Parathyroid adenoma (tissue), 2 donors: ENCODE results near the gene YRDC.

Source experiments
- H2AFZ ChIP-seq: fragments of 300-600 bp; sonication (generic); one replicate; pipeline ENCODE4 v1.7.0; 2017; ENCODE audit warnings: antibody characterized with exemption, mild to moderate bottlenecking
- H3K27ac ChIP-seq: fragments of 300-600 bp; sonication (generic); one replicate; pipeline ENCODE4 v1.7.0; 2017
- H3K27me3 ChIP-seq: fragments of 300-600 bp; sonication (generic); one replicate; pipeline ENCODE4 v1.7.0; 2017; ENCODE audit warnings: low read length; ENCODE audit not compliant: control insufficient read depth, insufficient read depth
- H3K36me3 ChIP-seq: fragments of 300-600 bp; sonication (generic); one replicate; pipeline ENCODE4 v1.7.0; 2017; ENCODE audit warnings: low read length; ENCODE audit not compliant: control insufficient read depth, insufficient read depth
- H3K4me1 ChIP-seq: fragments of 300-600 bp; sonication (generic); one replicate; pipeline ENCODE4 v1.7.0; 2017; ENCODE audit warnings: control low read depth
- H3K4me2 ChIP-seq: fragments of 300-600 bp; sonication (generic); one replicate; pipeline ENCODE4 v1.7.0; 2017; ENCODE audit warnings: low read length
- H3K4me3 ChIP-seq: fragments of 300-600 bp; sonication (generic); one replicate; pipeline ENCODE4 v1.7.0; 2017; ENCODE audit warnings: low read depth, low read length
- H3K79me2 ChIP-seq: fragments of 300-600 bp; sonication (generic); one replicate; pipeline ENCODE4 v1.7.0; 2017; ENCODE audit warnings: control low read depth
- H3K9ac ChIP-seq: fragments of 300-600 bp; sonication (generic); one replicate; pipeline ENCODE4 v1.7.0; 2017; ENCODE audit warnings: mild to moderate bottlenecking
- H3K9me3 ChIP-seq: fragments of 300-600 bp; sonication (generic); one replicate; pipeline ENCODE4 v1.7.0; 2017; ENCODE audit warnings: low read length; ENCODE audit not compliant: control insufficient read depth
- TF ChIP-seq, protein P1 (sequence below): fragments of 300-600 bp; sonication (generic); IDR thresholded peaks from one replicate; pipeline ENCODE4 v1.7.0; 2017; ENCODE audit warnings: antibody characterized with exemption, mild to moderate bottlenecking
- donor health status: primary hyperparathyroidism.

Gene YRDC

DNA sequence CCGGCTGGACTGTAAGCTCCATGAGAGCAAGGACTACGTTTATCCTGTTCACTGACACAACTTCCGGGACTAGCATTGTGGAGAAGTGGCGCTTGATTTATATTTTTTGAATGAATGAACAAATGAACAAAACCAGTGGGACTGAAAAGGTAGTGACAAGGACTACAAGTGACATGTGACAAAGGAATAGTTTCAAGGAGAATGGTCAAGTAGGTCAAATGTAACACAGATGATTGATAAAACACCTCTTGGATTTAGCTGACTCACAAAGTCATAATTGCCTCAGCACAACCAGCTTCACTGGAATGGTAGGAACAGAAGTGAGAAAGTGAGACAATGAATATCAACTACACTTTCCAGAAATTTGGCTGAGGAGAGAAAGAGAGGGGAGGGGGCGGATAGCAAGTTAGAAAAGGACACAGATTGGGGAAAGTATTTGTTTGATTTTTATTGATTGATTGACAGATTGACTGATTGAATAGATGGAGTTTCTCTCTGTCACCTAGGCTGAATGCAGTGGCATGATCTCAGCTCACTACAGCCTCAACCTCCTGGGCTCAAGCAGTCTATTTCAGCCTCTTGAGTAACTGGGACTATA lies 37.1 kb upstream of the YRDC start:
- Histone ChIP-seq H3K9me3 (no peaks in the 10 kb centered on the region), H3K4me1 (no peaks in the 10 kb centered on the region), H2AFZ (no peak overlapping the region), H3K27ac (no peak overlapping the region), H3K27me3 (no peaks in the 10 kb centered on the region), H3K4me3 (no peak overlapping the region), H3K4me2 (peak overlapping the region; percentile 42), H3K79me2 (peaks cover 17% of the 10 kb centered on the region), H3K36me3 (no peaks in the 10 kb centered on the region), H3K9ac (no peak overlapping the region)
- TF ChIP-seq, protein P1, sequence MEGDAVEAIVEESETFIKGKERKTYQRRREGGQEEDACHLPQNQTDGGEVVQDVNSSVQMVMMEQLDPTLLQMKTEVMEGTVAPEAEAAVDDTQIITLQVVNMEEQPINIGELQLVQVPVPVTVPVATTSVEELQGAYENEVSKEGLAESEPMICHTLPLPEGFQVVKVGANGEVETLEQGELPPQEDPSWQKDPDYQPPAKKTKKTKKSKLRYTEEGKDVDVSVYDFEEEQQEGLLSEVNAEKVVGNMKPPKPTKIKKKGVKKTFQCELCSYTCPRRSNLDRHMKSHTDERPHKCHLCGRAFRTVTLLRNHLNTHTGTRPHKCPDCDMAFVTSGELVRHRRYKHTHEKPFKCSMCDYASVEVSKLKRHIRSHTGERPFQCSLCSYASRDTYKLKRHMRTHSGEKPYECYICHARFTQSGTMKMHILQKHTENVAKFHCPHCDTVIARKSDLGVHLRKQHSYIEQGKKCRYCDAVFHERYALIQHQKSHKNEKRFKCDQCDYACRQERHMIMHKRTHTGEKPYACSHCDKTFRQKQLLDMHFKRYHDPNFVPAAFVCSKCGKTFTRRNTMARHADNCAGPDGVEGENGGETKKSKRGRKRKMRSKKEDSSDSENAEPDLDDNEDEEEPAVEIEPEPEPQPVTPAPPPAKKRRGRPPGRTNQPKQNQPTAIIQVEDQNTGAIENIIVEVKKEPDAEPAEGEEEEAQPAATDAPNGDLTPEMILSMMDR = no peak

DNA sequence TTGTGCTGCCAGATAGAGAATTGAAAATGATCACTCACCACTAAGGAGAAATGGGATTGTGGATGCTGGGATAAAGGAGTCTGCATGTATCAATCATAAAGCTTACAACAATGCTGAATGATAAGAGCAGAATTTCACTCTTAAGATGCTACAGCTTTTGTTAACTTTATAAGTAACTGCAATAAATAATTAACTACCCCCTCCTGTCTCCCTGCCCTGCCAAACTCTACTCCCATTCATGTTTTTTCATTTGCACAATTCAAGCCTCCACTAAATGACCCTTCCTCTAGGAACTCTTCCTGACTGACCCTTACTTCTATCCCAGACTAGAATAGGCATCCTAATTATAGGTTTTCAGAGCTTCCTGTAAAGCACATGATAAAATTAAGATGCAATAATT lies 36.5 kb upstream of the YRDC start:
- TF ChIP-seq, protein P1 = no peak
- H3K4me1 ChIP-seq = no peaks in the 10 kb centered on the region
- no peak overlapping the region for H3K27ac ChIP-seq

DNA sequence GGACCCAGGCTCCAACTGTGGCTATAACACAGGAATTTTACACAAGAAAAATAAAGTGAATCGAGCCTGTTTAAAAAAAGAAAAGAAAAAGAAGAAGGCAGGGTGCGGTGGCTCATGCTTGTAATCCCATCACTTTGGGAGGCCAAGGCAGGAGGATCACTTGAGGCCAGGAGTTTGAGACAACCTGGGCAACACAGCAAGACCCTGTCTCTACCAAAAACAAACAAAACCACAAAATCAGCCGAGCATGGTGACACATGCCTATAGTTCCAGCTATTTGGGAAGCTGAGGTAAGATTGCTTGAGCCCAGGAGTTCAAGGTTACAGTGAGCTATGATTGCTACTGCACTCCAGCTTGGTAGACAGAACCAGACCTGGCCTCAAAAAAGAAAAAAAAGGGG lies 33.6 kb upstream of the YRDC start:
- no peak overlapping the region for H3K4me2 ChIP-seq
- no peaks in the 10 kb centered on the region for H3K9me3 ChIP-seq
- H3K9ac ChIP-seq = no peak overlapping the region
- H3K27ac ChIP-seq = no peak overlapping the region
- H3K4me1 ChIP-seq = no peaks in the 10 kb centered on the region
- no peaks in the 10 kb centered on the region for H3K27me3 ChIP-seq
- no peak overlapping the region for H3K4me3 ChIP-seq
- no peaks in the 10 kb centered on the region for H3K36me3 ChIP-seq
- H2AFZ ChIP-seq = no peak overlapping the region
- H3K79me2 ChIP-seq = peaks cover 2% of the 10 kb centered on the region
- TF ChIP-seq, protein P1 = no peak

More for the DNA sequence above, 36.5 kb upstream of the YRDC start:
- H3K27me3 ChIP-seq = no peaks in the 10 kb centered on the region
- no peaks in the 10 kb centered on the region for H3K36me3 ChIP-seq
- H3K79me2 ChIP-seq = peaks cover 16% of the 10 kb centered on the region
- H3K9ac ChIP-seq = no peak overlapping the region
- no peak overlapping the region for H2AFZ ChIP-seq
- H3K4me3 ChIP-seq = no peak overlapping the region
- H3K9me3 ChIP-seq = no peaks in the 10 kb centered on the region
- no peak overlapping the region for H3K4me2 ChIP-seq

DNA sequence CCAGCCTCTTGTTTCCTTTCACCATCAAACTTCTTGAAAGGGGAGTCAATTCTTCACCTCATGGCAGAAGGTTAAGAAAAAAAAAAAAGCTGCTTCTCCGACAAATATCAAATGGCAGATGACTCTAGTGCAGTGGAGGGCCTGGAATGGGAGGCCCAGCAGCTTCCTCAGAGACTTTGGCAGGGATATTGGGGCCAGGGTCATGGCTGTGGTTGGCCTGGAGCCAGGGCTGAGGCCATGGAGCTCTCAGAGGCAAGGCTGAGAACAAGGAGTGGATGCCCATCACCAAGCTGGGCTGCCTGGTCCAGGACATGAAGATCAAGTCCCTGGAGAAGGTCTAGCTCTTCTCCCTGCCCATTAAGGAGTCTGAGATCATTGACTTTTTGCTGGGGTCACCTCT lies 32.7 kb upstream of the YRDC start:
- peak overlapping the region; percentile 11 for H3K4me2 ChIP-seq
- H3K36me3 ChIP-seq = no peaks in the 10 kb centered on the region
- no peak overlapping the region for H2AFZ ChIP-seq
- no peak overlapping the region for H3K27ac ChIP-seq
- no peak overlapping the region for H3K9ac ChIP-seq
- H3K27me3 ChIP-seq = no peaks in the 10 kb centered on the region
- peaks cover 2% of the 10 kb centered on the region for H3K79me2 ChIP-seq
- H3K4me1 ChIP-seq = no peaks in the 10 kb centered on the region
- TF ChIP-seq, protein P1 = no peak
- no peak overlapping the region for H3K4me3 ChIP-seq
- H3K9me3 ChIP-seq = no peaks in the 10 kb centered on the region

DNA sequence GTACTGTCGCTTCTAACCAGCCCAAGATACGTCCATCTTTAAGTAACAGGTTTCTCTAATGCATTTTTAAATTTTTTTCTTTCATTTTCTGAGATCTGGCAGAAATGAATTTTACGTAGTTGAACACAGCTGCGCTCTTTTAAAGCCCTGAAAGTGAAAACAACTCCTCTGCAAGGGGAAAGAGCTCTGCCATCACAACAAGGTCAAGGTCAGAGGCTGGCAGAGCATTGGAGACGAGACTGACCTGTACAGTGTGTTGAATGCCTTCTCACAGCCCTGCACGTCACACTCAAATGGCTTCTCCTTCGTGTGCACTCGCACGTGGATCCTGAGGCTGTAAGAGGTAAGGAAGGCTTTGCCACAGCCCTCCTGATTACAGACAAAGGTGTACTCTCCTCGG lies 31.7 kb upstream of the YRDC start:
- Histone ChIP-seq H3K4me2 (no peak overlapping the region), H3K9me3 (no peaks in the 10 kb centered on the region), H3K4me1 (no peaks in the 10 kb centered on the region), H3K27ac (no peak overlapping the region), H3K27me3 (no peaks in the 10 kb centered on the region), H3K4me3 (no peak overlapping the region), H2AFZ (no peak overlapping the region), H3K36me3 (no peaks in the 10 kb centered on the region), H3K9ac (no peak overlapping the region), H3K79me2 (no peaks in the 10 kb centered on the region)
- TF ChIP-seq, protein P1 = no peak
